Measurements from ENCODE around the gene DDIT4L. TPM values are rescaled to one million over a fixed set of nuclear protein-coding genes. Genes with fewer than 3 reads are reported as not detected.
"Not testable (repeated sequence)": the region's sequence is repeated elsewhere in the genome, so short reads cannot be mapped to it uniquely, and the experiment has no call there.

DDIT4L gene
- total and polyA plus RNA-seq, 12 donors: 0.14 to 2.1 (median 0.54) TPM

GRCh38 chr4:100208964-100209363 lies 18.7 kb upstream of the DDIT4L start:
- Histone ChIP-seq H3K9me3 (no peaks in the 10 kb centered on the region), H3K27me3 (peaks cover 0 to 6% (median 0%) of the 10 kb centered on the region in 7 donors), H3K4me3 (no peak overlapping the region), H3K4me1 (no peaks in the 10 kb centered on the region), H3K36me3 (no peaks in the 10 kb centered on the region), H3K27ac (no peak overlapping the region)
- DNase-seq: no peak
- ATAC-seq: no peak
- WGBS, 2 donors: 36 to 75% methylated on average over 1 of the region's 1 CpG
- no peak for TF ChIP-seq CTCF (IDR thresholded peaks at IDR 0.05)
- intact Hi-C loops (cut with DNase I): no loop called here

DNA sequence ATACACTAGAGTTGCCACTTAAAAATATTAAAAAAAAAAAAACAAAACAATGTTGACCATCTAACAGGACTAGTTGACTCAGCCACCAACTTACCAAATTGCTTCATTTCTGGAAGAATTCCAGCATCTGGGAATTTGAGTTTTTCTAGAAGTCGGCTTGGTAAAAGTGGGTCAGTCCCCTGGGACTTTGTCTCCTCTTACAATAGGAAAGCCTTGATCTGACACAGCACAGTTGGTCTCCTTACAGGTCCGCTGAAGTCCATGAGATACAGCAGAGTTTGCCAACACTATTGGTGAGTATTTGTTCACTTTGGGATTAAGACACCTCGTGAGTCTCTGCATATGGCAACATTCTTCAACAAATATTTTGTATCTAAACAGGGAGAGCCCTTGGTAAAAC lies 18.2 kb upstream of the DDIT4L start:
- Histone ChIP-seq H3K4me1 (no peaks in the 10 kb centered on the region), H3K4me3 (no peak overlapping the region), H3K36me3 (no peaks in the 10 kb centered on the region), H3K9me3 (no peaks in the 10 kb centered on the region), H3K27me3 (peaks cover 0 to 6% (median 0%) of the 10 kb centered on the region in 7 donors), H3K27ac (no peak overlapping the region)
- no peak for TF ChIP-seq CTCF (IDR thresholded peaks at IDR 0.05)
- DNase-seq (no peak), ATAC-seq (no peak)
- intact Hi-C loops (cut with DNase I): no loop called here
- WGBS, 2 donors: 72 to 75% methylated on average over 3 of the region's 3 CpGs

DNA sequence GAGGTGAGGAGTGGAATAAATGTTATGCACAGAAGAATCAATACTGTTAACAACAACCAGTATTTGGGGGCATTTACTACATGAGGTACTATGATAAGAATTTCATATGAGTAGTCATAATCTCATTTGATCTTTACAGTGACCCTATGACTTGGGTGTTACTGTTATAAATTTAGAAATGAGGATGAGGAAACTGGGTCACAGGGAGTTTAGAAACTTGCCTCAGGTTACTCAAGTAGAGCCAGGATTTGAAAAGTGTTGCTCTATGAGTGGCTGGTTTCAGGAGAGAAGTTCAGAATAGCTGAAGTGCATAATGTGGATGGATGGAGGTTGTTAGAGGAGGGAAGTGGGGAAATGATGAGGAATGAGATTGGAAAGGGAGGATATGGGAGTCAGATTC lies 16.6 kb upstream of the DDIT4L start:
- intact Hi-C loops (cut with DNase I): no loop called here
- DNase-seq: no peak
- H3K4me3 ChIP-seq: no peak overlapping the region
- no peaks in the 10 kb centered on the region for H3K9me3 ChIP-seq
- H3K27ac ChIP-seq: no peak overlapping the region
- no peak for TF ChIP-seq CTCF (IDR thresholded peaks at IDR 0.05)
- ATAC-seq: no peak
- H3K4me1 ChIP-seq: no peaks in the 10 kb centered on the region
- H3K27me3 ChIP-seq: peaks cover 0 to 6% (median 0%) of the 10 kb centered on the region in 7 donors
- H3K36me3 ChIP-seq: no peaks in the 10 kb centered on the region

DNA sequence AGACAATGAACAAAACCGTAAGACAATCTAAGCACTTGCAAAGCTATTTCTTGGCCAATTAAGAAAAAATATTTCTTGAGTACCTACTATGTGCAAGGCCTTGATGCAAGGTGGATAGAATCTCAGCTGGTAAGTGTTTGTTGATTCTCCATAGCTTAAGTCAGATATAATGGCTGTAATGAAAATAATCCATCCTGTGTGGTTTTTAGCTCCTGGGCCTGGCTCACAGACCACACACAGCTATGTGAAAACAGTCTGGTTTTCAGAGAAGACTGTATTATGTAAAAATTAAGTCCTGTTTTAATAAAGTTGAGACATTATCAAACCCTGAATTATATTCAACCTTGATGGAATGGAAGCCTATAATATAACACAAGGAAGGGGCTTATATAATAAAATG lies 7.8 kb upstream of the DDIT4L start:
- no peak for ATAC-seq
- Histone ChIP-seq H3K36me3 (no peaks in the 10 kb centered on the region), H3K4me3 (no peak overlapping the region), H3K4me1 (no peaks in the 10 kb centered on the region), H3K27me3 (no peaks in the 10 kb centered on the region), H3K9me3 (no peaks in the 10 kb centered on the region), H3K27ac (no peak overlapping the region)
- TF ChIP-seq CTCF (IDR thresholded peaks at IDR 0.05): no peak
- DNase-seq: no peak
- intact Hi-C loops (cut with DNase I): no loop called here
- 94 to 100% methylated on average over 1 of the region's 1 CpG for WGBS, 2 donors

- H3K9me3 ChIP-seq; H3K27ac ChIP-seq; H3K4me1 ChIP-seq; DNase-seq; H3K36me3 ChIP-seq; H3K27me3 ChIP-seq; intact Hi-C loops (cut with DNase I); ATAC-seq; H3K4me3 ChIP-seq: not testable (repeated sequence)
- 93 to 98% methylated on average over 39 to 40 of the region's 40 CpGs for WGBS, 2 donors
Measured at GRCh38 chr4:100196388-100197071, 6.3 kb upstream of the DDIT4L start.
